Ramos (cell line): ENCODE data around the gene EIF5A.

Source experiments
- in situ Hi-C: fragments of 300-500 bp; cut with MboI; formaldehyde crosslinking; loops from one replicate; pipeline ENCODE4 v1.14.3; 2022; ENCODE audit warnings: low sequenced_read_pairs; ENCODE audit not compliant: unreplicated experiment

Gene EIF5A

GRCh38 chr17:7311110-7311705 is 3.8 kb downstream of the EIF5A start:
- in situ Hi-C loops: no loop called here

- in situ Hi-C loops: no loop called here
Observed at GRCh38 chr17:7312432-7313087, 5.1 kb downstream of the EIF5A start.

DNA sequence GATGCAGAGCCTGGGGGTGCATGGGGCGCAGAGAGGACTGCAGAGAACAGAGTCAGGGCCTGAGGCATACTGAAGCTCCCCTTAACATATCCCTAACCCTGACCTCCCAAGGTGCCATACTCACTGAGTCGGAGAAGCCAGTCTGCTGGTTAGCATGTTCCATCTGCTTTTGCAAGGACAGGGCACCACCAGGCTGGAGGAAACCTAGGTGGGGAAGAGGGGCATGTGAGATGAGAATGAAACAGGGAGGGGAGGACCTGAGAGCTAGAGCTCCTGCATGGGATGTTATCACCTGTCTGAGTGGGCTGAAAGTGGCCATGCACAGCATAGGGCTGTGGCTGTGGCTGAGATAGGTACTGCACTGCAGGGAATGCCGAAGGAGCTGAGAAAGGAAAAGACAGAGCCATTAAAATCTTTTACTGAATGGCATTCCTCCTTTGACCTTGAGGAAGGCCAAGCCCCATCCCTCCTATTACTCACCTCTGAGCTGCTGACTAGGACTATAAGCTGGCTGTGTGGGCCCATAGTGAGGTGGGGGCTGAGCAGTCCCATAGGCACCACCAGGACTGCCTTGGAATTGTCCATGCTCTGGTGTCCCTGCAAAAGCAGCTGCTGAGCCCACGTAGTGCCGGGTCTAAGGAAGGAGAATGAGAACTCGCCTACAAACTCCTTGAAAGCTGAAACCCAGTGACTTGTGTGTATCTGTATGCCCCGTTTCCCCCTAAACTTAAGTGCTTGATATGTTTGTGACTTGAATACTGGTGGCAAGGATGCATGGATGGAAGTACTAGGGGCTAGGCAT is 5.9 kb downstream of the EIF5A start:
- in situ Hi-C loops: no loop called here

DNA sequence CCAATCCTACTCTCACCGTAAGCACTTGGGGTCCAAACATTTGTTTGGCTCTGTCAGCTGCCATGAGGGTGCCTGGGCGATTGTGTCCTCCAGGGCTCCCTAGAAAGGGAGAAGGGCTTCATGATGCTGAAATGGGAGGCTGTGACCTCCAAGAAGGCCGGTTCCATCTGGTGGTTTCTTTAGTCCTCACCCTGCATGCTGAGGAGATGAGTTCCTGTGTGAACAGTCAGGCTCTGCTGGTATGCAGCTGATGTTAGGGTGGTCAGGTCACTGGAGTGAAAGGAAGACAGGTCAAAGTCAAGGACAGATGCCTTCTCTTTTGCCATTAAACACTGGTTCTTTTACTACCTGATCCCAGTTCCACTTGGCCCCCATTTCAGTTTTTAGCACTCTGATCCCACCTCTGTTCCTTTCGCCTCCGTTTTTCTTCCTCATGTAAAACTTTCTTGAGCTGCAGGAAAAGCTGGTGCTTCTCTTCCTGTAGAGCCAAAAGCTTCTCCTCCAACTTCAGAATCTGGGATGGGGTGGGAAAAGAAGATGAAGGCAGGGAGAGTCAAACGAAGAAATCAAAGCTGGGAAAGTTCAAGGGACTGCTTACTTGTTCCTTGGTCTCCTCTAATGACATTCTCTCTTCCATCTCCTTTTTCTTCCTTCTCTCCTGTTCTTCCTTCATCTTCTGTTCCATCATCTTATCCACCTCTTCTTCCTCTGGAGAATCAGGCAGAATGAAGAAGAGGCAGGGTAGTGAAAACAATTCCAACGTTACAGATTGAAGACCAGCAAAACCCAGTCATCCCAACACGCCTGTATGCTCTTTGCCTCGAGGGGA is 6.7 kb downstream of the EIF5A start:
- in situ Hi-C loops: no loop called here

DNA sequence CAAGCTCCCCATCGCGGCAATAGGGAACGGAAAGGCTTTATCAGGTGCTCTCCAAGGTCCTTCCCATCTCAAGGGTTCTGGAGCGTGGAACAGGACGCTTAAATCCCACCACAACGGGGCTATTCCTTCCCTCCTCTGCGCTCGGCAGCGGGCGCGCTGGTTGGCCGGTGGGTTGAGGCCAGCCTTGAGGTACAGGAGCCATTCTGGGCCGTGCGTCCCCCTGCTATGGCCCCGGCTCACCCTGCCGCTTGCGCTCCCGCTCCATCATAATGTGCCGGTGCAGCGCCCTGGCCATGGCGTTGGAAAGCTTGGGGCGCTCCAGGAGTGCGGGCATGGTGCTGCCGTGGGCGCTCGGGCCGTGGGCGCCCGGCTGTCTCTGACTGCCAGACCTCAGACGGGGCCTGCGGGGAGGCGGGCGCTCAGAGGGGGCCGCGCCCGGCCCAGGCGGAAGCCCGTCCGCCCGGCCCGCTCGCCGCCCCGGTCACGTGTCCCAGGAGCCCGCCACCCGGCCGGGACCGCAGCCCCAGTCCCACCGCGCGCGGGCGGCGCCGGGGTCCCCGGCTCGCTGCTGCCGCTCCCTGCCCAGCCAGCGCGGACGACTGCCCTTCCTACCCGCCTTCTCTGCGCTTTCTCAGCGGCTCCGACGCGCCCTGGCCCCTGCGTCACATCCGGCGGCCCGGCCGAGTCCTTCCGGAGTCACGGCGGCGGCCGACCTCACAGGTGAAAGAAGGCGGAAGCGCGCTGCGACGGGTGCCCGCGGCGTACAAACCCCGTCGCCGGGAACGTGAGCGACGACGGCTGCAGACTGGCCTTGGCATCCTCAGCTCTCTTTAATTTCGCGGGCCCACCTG is 7.5 kb downstream of the EIF5A start, which contains the start of gene GPS2:
GPS2 (minus strand) TSS at position 642 of the 851 bp plus-strand sequence; CDS start at position 334, 308 bp downstream.
- in situ Hi-C loops: no loop called here

GRCh38 chr17:7315570-7316235 is 8.3 kb downstream of the EIF5A start:
- in situ Hi-C loops: no loop called here

DNA sequence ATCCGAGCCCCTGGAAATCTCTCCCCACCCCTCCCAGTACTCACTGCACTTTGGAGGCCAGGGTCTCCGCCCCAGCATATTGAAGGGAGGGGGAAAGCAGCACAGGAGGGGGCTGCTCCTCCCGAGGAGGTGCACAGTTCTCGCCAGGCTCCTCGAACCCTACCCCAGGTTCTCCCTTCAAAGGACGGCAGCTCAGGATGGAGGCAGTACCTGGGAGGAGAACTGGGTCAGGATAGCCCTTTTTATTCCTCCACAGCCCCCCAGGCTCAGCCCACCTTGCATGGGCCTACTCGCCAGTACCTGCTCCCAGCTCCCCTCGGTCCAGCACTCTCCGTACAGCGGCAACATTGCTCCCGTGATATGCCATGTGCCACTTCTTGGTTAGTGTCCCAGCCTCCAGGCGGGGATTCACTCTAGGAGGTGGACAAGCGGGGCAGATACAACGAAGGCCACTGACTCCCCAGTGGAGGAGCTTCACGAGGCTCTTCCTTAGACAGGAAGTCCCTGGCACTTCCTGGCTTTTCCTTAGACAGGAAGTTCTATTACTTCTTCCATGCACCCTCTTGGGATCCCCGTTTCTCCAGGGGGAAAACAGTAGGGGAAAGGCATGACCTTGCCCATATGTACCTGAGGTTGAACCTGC is 9.9 kb downstream of the EIF5A start:
- in situ Hi-C loops: no loop called here

- in situ Hi-C loops: no loop called here
Observed at GRCh38 chr17:7318121-7318860, 10.9 kb downstream of the EIF5A start.

- in situ Hi-C loops: no loop called here
Observed at GRCh38 chr17:7321466-7321865, 14.0 kb downstream of the EIF5A start.

DNA sequence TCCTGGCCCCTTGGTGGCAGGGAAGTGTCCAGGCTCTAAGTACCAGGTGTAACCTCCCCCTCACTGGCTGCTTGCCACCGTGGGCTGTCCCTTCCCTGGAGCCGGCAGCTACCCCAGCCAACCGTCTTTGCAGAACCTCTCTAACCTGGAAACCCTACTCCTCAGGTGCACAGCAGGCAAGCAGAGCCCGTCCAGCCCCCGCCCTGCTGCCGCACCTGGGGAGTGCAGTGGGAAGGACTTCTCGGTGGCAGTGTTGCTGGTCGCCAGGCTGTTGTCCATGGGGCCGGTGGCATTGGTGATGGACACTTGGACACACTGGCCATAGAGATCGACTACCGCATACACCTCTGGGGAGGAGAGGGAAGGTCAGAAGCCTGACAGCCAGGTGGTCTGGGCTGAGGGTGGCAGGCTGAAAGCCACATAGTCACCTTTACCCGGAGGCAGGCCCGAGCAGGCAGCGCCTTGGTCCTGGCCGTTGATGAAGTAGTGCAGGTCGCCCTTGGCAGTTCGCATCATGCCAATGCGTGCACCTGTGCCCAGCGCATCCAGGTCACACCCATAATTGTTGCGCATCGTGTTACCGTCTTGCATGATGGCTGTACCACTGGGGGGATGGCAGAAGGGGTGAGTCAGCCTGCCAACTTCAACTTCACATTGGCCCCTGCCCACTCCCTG is 15.2 kb downstream of the EIF5A start:
- in situ Hi-C loops: no loop called here

DNA sequence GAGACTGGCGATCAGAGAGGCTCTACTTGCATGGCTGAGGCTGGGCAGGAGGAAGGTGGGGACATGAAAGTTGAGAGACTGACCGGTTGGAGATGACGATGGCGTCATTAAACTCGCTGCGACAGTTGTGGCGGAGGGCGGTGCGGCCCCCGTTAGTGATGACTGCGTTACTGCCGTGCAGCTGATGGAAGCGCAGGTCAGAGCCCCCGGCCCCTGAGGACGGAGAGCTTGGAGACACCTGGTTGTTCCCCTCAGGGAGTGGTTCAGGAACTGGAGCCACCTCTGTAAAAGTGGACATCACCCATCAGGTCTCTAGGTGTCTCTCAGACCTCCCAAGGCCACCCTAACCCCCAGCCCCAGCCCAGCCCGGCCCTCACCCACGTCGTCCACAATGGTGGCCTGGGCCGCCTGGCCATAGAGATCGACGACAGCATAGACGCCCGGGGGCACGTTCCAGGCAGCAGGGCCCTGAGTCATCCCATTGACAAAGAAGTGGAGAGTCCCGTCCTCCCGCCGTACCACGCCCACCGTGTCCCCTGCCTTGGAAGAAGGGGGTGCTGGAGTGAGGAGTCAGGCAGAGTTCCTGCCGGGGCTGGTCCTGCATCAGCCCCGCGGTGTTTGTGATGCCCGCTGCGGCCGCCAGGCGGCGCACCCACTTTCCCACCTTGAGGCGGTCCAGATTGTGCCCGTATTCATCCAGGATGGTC is 16.5 kb downstream of the EIF5A start:
- in situ Hi-C loops: no loop called here

DNA sequence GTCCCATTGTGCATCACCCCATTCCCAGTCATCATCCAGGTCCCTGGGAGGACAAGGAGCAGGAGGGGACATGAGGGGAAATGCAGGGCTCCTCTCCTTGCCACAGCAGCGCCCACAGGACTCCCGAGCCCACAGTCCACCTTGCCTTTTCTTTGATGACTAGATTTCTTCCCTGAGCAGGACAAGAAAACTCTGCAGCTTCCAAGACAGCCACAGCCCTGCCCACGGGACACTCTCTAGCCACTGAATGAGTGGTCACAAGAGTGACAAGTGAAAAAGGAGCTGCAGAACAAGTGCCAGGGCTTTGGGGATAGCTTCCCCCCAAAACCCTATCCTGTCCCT is 17.0 kb downstream of the EIF5A start:
- in situ Hi-C loops: no loop called here

GRCh38 chr17:7325031-7325528 is 17.7 kb downstream of the EIF5A start:
- in situ Hi-C loops: no loop called here

GRCh38 chr17:7326186-7326585 is 18.8 kb downstream of the EIF5A start:
- in situ Hi-C loops: no loop called here

DNA sequence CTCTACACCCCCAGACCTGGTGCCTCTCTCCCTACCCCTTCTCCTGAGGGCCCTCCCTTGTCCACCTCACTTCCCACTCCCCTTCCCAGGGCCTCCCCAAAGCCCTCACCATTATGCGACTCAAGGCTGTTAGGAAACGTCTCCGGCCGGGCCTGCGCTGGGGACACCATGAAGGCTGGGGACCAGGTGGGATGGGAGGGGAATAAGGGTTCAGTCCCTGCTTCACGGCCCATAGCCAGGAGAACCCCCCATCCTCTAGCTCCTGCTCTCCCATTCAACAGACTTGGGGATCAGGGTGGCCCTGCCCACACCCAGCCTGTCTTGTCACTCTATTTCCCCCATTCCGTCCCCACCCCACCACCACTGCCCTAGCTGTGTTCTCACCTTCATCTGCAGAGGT is 19.6 kb downstream of the EIF5A start:
- in situ Hi-C loops: no loop called here

- in situ Hi-C loops: no loop called here
Observed at GRCh38 chr17:7327501-7327900, 20.1 kb downstream of the EIF5A start.

GRCh38 chr17:7328009-7328408 is 20.6 kb downstream of the EIF5A start:
- in situ Hi-C loops: no loop called here
